ENCODE measurements around the gene DRG2. TPM values are rescaled to one million over a fixed set of nuclear protein-coding genes. Genes with fewer than 3 reads are reported as not detected.

The DRG2 gene
- total and polyA plus RNA-seq, 2 of the 13 experiments (the other 11 are each of a cell fraction or from before 2014, with no cell fraction given): 20.1 to 26.6 TPM

- peak; percentile 57; the same call in 1 of the 2 replicates for TF ChIP-seq ZNF281 (CRISPR knock-in tag; IDR thresholded peaks at IDR 0.05; ENCODE audit: borderline replicate concordance)
- 0 out of 2 replicates have a peak, but pooled peaks have one; percentile 11 for TF ChIP-seq SOX13 (IDR thresholded peaks at IDR 0.05)
- peak in 1 of 2 experiments; percentile 73; a peak in 2 of 4 replicates for TF ChIP-seq SOX13 (CRISPR knock-in tag; conservative IDR thresholded peaks at IDR 0.05 in 1 of 2, IDR thresholded peaks at IDR 0.05 in 1 of 2)
- peak; percentile 77 for TF ChIP-seq TBL1XR1 (IDR thresholded peaks at IDR 0.05; ENCODE audit: borderline replicate concordance, low read length, partially characterized antibody)
- no peak for TF ChIP-seq FIP1L1 (IDR thresholded peaks at IDR 0.05; ENCODE audit: borderline replicate concordance, insufficient read depth, low read depth, low read length)
- no peak for TF ChIP-seq GPBP1L1 (CRISPR knock-in tag; IDR thresholded peaks at IDR 0.05)
- no peak for TF ChIP-seq RFX1 (IDR thresholded peaks at IDR 0.05)
- TF ChIP-seq ZNF18 (CRISPR knock-in tag; IDR thresholded peaks at IDR 0.05; ENCODE audit: insufficient replicate concordance): peak; percentile 70
- TF ChIP-seq BRCA1 (CRISPR knock-in tag; IDR thresholded peaks at IDR 0.05): no peak
- 0 out of 2 replicates have a peak, but pooled peaks have one; percentile 54 for TF ChIP-seq ZNF589 (CRISPR knock-in tag; conservative IDR thresholded peaks at IDR 0.05)
- TF ChIP-seq MXD3 (CRISPR knock-in tag; IDR thresholded peaks at IDR 0.05): peak; percentile 75; the same call in 1 of the 2 replicates
- TF ChIP-seq PBX2 (CRISPR knock-in tag; IDR thresholded peaks at IDR 0.05): no peak
- peak; percentile 80; the same call in 1 of the 2 replicates for TF ChIP-seq ZNF782 (CRISPR knock-in tag; IDR thresholded peaks at IDR 0.05; ENCODE audit: borderline replicate concordance)
- 0 out of 2 replicates have a peak, but pooled peaks have one; percentile 32 for TF ChIP-seq HOMEZ (CRISPR knock-in tag; IDR thresholded peaks at IDR 0.05; ENCODE audit: low read depth)
- TF ChIP-seq ZBTB7B (CRISPR knock-in tag; IDR thresholded peaks at IDR 0.05): peak; percentile 94
Measured at GRCh38 chr17:18087610-18088491, at the start of gene DRG2 (continued).

Data from HepG2 (cell line).